ENCODE measurements around the gene PIK3R2.

DNA sequence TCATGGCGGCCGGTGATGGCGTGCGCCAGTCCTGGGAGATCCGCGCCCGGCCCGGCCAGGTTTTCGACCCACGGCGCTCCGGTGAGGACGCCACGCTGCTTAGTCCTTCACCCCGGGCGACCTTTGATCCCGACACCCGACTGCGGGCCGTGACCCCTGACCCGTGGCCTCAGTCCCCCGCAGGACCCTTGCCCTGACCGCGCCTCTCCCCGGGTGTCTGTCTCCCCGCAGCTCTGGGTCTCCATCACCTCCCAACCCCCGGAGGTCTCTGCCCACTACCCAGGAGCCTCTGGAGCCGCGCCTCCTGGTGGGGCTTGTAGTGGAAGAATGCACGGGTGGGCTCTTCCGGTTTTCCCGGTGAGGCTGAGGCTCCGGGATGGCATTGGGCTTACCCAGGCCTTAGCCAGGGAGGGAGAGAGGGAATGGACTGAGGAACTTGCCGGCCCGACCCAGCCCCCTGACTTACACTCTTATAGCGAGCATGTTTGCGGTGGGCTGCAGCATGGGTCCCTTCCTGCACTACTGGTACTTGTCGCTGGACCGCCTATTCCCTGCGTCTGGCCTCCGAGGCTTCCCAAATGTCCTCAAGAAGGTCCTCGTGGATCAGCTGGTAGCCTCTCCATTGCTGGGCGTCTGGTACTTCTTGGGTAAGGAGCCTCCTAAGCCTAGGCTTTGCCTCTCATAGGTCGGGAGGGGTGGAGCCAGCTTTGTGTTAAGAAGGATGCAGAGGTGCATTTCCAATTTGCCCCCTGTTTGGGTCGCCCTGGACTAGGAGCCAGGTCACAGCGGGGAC is 40.6 kb downstream of the PIK3R2 start:
- TF ChIP-seq, protein P1, sequence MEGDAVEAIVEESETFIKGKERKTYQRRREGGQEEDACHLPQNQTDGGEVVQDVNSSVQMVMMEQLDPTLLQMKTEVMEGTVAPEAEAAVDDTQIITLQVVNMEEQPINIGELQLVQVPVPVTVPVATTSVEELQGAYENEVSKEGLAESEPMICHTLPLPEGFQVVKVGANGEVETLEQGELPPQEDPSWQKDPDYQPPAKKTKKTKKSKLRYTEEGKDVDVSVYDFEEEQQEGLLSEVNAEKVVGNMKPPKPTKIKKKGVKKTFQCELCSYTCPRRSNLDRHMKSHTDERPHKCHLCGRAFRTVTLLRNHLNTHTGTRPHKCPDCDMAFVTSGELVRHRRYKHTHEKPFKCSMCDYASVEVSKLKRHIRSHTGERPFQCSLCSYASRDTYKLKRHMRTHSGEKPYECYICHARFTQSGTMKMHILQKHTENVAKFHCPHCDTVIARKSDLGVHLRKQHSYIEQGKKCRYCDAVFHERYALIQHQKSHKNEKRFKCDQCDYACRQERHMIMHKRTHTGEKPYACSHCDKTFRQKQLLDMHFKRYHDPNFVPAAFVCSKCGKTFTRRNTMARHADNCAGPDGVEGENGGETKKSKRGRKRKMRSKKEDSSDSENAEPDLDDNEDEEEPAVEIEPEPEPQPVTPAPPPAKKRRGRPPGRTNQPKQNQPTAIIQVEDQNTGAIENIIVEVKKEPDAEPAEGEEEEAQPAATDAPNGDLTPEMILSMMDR (IDR thresholded peaks at IDR 0.05), result peak; percentile 19; the same call in 1 of the 2 replicates
- no peak for TF ChIP-seq ZFX (IDR thresholded peaks at IDR 0.05; ENCODE audit: borderline replicate concordance)

Measured in 22Rv1 (cell line).